Hepatocyte (in vitro differentiated cells): Measurements from ENCODE around the gene FCHSD2. TPM values are rescaled to one million over a fixed set of nuclear protein-coding genes. Genes with fewer than 3 reads are reported as not detected.

Experiments
- DNase-seq: peaks from one replicate; pipeline ENCODE4 v3.0.0-alpha.2; 2016; ENCODE audit warnings: low spot score
- H2AFZ ChIP-seq: fragments of 200-600 bp; sonication (generic); 2 replicates; pipeline ENCODE4 v1.6.0; 2016; ENCODE audit warnings: antibody characterized with exemption, mild to moderate bottlenecking
- H3K27ac ChIP-seq: fragments of 200-600 bp; sonication (generic); 2 replicates; pipeline ENCODE4 v1.5.1; 2016; ENCODE audit warnings: mild to moderate bottlenecking
- H3K27me3 ChIP-seq: fragments of 200-600 bp; sonication (generic); 2 replicates; pipeline ENCODE4 v1.6.1; 2016
- H3K36me3 ChIP-seq: fragments of 200-600 bp; sonication (generic); replicated peaks from 2 replicates; pipeline ENCODE4 v1.5.1; 2016; ENCODE audit warnings: low read depth; ENCODE audit not compliant: insufficient read depth
- H3K4me1 ChIP-seq: fragments of 200-600 bp; sonication (generic); 2 replicates; pipeline ENCODE4 v1.5.1; 2016; ENCODE audit warnings: mild to moderate bottlenecking, moderate library complexity; ENCODE audit not compliant: insufficient read depth
- H3K4me2 ChIP-seq: fragments of 200-600 bp; sonication (generic); 2 replicates; pipeline ENCODE4 v1.6.0; 2016
- H3K4me3 ChIP-seq: fragments of 200-600 bp; sonication (generic); 2 replicates; pipeline ENCODE4 v1.5.1; 2016; ENCODE audit warnings: mild to moderate bottlenecking
- H3K79me2 ChIP-seq: fragments of 200-600 bp; sonication (generic); 2 replicates; pipeline ENCODE4 v1.6.0; 2017; ENCODE audit warnings: mild to moderate bottlenecking
- H3K9me2 ChIP-seq: fragments of 200-600 bp; sonication (generic); replicated peaks from 2 replicates; pipeline ENCODE4 v1.6.0; 2017; ENCODE audit warnings: mild to moderate bottlenecking; ENCODE audit not compliant: insufficient read depth
- H3K9me3 ChIP-seq: fragments of 200-600 bp; sonication (generic); 2 replicates; pipeline ENCODE4 v1.5.1; 2016; ENCODE audit warnings: low read depth, mild to moderate bottlenecking
- H4K20me1 ChIP-seq: fragments of 200-600 bp; sonication (generic); 2 replicates; pipeline ENCODE4 v1.6.0; 2016; ENCODE audit warnings: mild to moderate bottlenecking; ENCODE audit not compliant: insufficient read depth, poor library complexity, severe bottlenecking
- CTCF ChIP-seq: fragments of 200-600 bp; sonication (generic); IDR thresholded peaks from 2 replicates; pipeline ENCODE4 v1.5.1; 2016; ENCODE audit warnings: antibody characterized with exemption, mild to moderate bottlenecking; ENCODE audit not compliant: poor library complexity
- EZH2 ChIP-seq: fragments of 200-600 bp; sonication (generic); IDR thresholded peaks from 2 replicates; pipeline ENCODE4 v1.6.1; 2016; ENCODE audit warnings: antibody characterized with exemption, mild to moderate bottlenecking, borderline replicate concordance
- EZH2phosphoT487 ChIP-seq: fragments of 200-600 bp; sonication (generic); IDR thresholded peaks from one replicate; pipeline ENCODE4 v1.6.1; 2018; ENCODE audit warnings: antibody characterized with exemption, mild to moderate bottlenecking, low read depth, moderate library complexity; ENCODE audit not compliant: unreplicated experiment, severe bottlenecking
- WGBS: methylation state at CpG from one replicate; pipeline ENCODE4 v1.1.6; 2016; ENCODE audit warnings: low lambda C conversion rate; ENCODE audit errors: missing lambda C conversion rate; 5-methylcytosine and 5-hydroxymethylcytosine counted together
- polyA plus RNA-seq: library from polyadenylated mRNA; unstranded; fragments of >200 nt; fragmentation: Nextera tagmentation; extraction: Ambion mirVana; gene quantifications from 2 replicates; pipeline ENCODE4 v1.2.1, GENCODE V29; 2016
- total RNA-seq: library from RNA; depleted of rRNA; stranded (reverse); fragments of >200 nt; gene quantifications from 2 replicates; pipeline ENCODE4 v1.2.3, GENCODE V29; 2014

Gene FCHSD2
- total and polyA plus RNA-seq, 2 experiments from 2014 or later = 9.1 to 13.1 TPM

GRCh38 chr11:73174495-73174791 is 32.3 kb upstream of the FCHSD2 start:
- no peaks in the 10 kb centered on the region for H3K27me3 ChIP-seq
- 93% methylated on average over 3 of the region's 3 CpGs for WGBS
- H3K4me3 ChIP-seq = no peak overlapping the region
- H4K20me1 ChIP-seq = no peaks in the 10 kb centered on the region
- no peak for TF ChIP-seq EZH2
- no peak for TF ChIP-seq EZH2phosphoT487
- TF ChIP-seq CTCF = no peak
- no peaks in the 10 kb centered on the region for H3K9me2 ChIP-seq
- no peak overlapping the region for H2AFZ ChIP-seq
- no peak overlapping the region for H3K4me2 ChIP-seq
- H3K4me1 ChIP-seq = peaks cover 19% of the 10 kb centered on the region
- DNase-seq = no peak
- H3K36me3 ChIP-seq = no peaks in the 10 kb centered on the region
- no peaks in the 10 kb centered on the region for H3K9me3 ChIP-seq
- no peaks in the 10 kb centered on the region for H3K79me2 ChIP-seq
- no peak overlapping the region for H3K27ac ChIP-seq

- no peak for DNase-seq
- Histone ChIP-seq H2AFZ (no peak overlapping the region), H4K20me1 (no peaks in the 10 kb centered on the region), H3K9me3 (no peaks in the 10 kb centered on the region), H3K9me2 (no peaks in the 10 kb centered on the region), H3K27ac (no peak overlapping the region), H3K4me2 (no peak overlapping the region), H3K27me3 (no peaks in the 10 kb centered on the region), H3K4me3 (no peak overlapping the region), H3K79me2 (no peaks in the 10 kb centered on the region), H3K36me3 (no peaks in the 10 kb centered on the region), H3K4me1 (peaks cover 19% of the 10 kb centered on the region)
- TF ChIP-seq CTCF = no peak
- TF ChIP-seq EZH2 = no peak
- WGBS = 78% methylated on average over 11 of the region's 11 CpGs
These were observed 31.8 kb upstream of the FCHSD2 start for GRCh38 chr11:73173755-73174494.

GRCh38 chr11:73172992-73173656 is 31.0 kb upstream of the FCHSD2 start:
- no peaks in the 10 kb centered on the region for H3K9me3 ChIP-seq
- H3K4me1 ChIP-seq = peaks cover 19% of the 10 kb centered on the region
- DNase-seq = no peak
- H3K4me3 ChIP-seq = no peak overlapping the region
- H3K27ac ChIP-seq = no peak overlapping the region
- no peaks in the 10 kb centered on the region for H4K20me1 ChIP-seq
- no peak overlapping the region for H3K4me2 ChIP-seq
- H3K27me3 ChIP-seq = no peaks in the 10 kb centered on the region
- H3K9me2 ChIP-seq = no peaks in the 10 kb centered on the region
- WGBS = 66% methylated on average over 4 of the region's 4 CpGs
- H3K36me3 ChIP-seq = no peaks in the 10 kb centered on the region
- no peak overlapping the region for H2AFZ ChIP-seq
- no peaks in the 10 kb centered on the region for H3K79me2 ChIP-seq
- TF ChIP-seq EZH2phosphoT487 (no peak), EZH2 (no peak), CTCF (no peak)
